ENCODE results near the gene PITRM1. TPM values are rescaled to one million over a fixed set of nuclear protein-coding genes. Genes with fewer than 3 reads are reported as not detected.

Gene PITRM1
- polyA plus RNA-seq, 4 donors, result 61.8 to 83.6 (median 61.9) TPM

DNA sequence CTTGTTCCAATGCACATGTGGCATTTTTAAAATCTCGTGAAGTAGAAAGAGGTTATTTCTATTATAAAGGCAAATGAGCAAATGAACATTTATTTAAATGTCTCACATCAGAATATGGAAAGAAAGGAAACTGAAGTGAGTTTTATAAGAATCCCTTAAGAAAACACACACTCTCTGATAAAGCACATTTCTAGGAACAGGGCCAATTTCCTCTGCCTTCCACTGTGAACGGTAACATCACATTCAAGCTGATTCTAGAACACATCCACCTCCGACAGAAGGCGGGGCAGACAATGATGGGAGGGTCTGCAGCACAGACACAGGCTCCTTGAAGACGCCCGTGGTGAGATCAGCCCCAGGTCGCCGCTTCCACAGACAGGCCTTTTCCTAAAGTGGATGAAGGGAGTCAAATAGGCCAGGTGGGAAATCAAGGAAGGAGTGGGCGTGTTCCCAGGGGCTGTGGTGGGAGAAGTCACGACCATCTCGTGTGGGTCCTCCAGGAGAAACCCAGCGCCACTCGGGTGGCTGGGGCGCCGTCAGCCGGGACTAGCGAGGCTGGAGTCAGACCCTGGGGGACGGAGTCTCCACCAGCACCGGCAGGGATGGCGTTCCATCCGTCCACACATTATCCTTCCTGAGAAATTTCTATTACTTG is 31.1 kb downstream of the PITRM1 start:
- no peak for DNase-seq (ENCODE audit: low read depth in 4 of 4, low spot score in 2 of 4)

- no peak for DNase-seq (ENCODE audit: low read depth in 4 of 4, low spot score in 2 of 4)
Measured at GRCh38 chr10:3140280-3140679, 32.3 kb downstream of the PITRM1 start.

GRCh38 chr10:3139216-3139910 is 33.2 kb downstream of the PITRM1 start:
- no peak for DNase-seq (ENCODE audit: low read depth in 4 of 4, low spot score in 2 of 4)

GRCh38 chr10:3137958-3138726 is 34.4 kb downstream of the PITRM1 start:
- DNase-seq (ENCODE audit: low read depth in 4 of 4, low spot score in 2 of 4), result no peak

DNA sequence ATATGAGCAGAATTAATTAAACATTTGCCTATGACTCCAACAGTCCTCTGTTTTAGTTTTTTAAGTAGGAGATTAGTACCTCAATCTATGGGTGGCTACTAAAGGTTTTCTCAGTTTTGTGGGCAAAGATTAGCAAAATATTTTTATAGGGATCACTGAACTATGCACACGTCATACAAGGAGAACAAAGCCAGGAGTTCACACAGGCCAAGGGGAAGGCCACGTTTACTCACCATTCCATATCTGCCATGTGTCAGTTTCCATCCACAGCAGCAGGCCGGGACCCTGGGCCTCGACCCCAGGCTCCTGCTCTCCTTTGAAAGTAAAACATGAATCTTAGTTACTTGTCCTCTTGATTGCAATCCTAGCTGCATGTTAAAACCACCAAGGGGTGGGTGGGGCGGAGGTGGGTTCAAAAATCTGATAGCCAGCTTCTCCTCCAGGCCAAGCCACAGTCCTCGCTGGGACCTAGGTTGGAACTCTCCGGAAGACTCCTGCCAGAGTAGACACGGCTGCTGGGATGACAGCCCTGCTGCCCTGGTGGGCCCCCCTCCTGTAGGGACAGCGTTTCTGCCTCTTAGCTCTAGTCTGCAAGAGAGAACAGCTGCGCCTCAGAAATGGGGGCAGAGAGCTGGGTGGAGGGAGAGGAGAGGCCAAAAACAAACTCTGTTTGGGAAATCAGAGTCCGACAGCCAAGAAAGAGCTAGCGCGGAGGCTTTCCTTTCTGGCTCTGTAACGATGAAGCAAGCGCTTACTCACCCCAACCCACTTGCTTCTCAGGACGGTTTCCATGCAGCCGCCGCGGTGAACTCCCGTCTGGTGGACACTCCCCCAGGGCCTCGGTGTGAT is 35.6 kb downstream of the PITRM1 start:
- DNase-seq (ENCODE audit: low read depth in 4 of 4, low spot score in 2 of 4), result no peak

DNA sequence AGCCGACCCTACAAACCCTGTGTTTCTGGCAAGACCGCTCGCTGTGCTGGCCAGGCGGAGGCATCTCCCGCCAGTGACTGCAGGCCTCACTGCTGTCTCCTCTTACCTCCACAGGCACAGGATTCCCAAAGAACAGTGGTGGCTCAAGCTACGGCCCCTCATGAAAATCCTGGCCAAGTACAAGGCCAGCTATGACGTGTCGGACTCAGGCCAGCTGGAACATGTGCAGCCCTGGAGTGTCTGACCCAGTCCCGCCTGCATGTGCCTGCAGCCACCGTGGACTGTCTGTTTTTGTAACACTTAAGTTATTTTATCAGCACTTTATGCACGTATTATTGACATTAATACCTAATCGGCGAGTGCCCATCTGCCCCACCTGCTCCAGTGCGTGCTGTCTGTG is 36.2 kb downstream of the PITRM1 start:
- DNase-seq (ENCODE audit: low read depth in 4 of 4, low spot score in 2 of 4), result no peak

DNA sequence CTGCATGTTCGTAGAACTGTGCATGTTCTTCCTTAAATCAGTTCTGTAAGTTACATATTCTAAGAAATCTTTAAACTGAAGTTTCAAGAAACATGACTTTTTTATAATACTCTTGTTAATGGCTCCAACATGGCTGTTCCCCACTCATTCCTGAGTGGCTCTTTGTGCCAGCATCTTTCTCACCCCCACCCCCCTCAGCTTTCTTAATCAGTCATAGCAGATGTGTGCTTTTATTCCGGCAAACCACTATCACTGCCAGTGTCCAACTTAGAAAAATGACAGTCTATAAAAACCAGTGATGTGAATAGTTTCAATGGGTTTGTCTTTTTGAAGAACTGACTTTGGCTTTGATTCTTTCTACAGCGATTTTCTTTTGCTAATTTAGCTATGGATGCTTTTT is 37.6 kb downstream of the PITRM1 start:
- DNase-seq (ENCODE audit: low read depth in 4 of 4, low spot score in 2 of 4), result no peak

- no peak for DNase-seq (ENCODE audit: low read depth in 4 of 4, low spot score in 2 of 4)
Measured at GRCh38 chr10:3133948-3134347, 38.6 kb downstream of the PITRM1 start.

- no peak for DNase-seq (ENCODE audit: low read depth in 4 of 4, low spot score in 2 of 4)
Measured at GRCh38 chr10:3132036-3133025, 40.3 kb downstream of the PITRM1 start.

DNA sequence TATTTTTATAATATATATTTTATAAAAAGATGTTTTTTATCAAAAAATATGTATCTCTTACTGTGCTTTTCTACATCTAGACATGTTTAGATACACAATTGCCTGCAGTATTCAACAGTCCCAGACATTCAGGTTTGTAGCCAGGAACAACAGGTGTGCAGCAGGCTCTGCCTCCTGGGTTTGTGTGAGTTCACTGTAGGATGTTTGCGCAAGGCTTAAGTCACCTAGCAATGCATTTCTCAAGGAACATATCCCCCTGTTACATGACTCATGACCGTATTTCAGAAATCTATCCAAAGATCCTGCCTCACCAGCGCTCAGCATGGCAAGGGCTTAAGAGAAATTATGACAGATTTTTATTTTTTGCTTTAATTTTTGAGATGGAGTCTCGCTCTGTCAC is 41.5 kb downstream of the PITRM1 start:
- no peak for DNase-seq (ENCODE audit: low read depth in 4 of 4, low spot score in 2 of 4)

GRCh38 chr10:3129581-3130340 is 42.8 kb downstream of the PITRM1 start:
- no peak for DNase-seq (ENCODE audit: low read depth in 4 of 4, low spot score in 2 of 4)

DNA sequence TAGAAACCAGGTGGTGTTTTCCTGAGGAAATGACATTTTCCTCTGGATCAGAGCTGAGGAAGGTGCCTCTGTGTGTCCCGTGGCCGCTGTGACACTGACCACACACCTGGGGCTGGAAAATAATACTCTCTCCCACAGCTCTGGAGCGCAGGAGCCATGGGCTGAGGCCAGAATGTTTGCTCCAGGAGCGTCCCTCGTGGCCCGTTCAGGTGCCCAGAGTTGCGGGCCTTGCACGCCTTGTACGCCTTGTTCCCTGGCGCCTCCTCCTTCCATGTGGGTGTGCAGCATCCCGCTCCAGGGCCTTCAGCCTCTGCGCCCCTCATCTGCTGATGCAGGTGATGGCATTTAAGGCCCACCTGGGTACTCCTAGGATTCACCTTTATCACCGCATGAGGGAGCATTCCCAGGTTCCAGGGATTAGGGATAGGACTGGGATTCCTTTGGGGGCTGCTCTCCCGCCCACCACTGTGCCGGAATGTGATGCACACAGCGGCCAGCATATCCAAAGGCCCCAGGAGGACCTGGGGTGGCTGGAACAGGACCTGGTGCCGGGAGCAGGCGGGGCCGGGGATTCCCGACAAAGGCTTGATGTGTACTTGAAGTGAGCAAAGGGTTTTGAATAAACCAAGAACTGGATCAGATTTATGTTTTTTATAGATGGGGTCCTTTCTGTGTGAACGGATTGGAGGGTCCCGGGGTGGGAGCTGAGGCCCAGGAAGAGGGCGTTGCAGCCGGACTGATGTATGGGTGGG is 44.0 kb downstream of the PITRM1 start:
- no peak for DNase-seq (ENCODE audit: low read depth in 4 of 4, low spot score in 2 of 4)

GRCh38 chr10:3127921-3128320 is 44.7 kb downstream of the PITRM1 start:
- DNase-seq (ENCODE audit: low read depth in 4 of 4, low spot score in 2 of 4), result no peak

DNA sequence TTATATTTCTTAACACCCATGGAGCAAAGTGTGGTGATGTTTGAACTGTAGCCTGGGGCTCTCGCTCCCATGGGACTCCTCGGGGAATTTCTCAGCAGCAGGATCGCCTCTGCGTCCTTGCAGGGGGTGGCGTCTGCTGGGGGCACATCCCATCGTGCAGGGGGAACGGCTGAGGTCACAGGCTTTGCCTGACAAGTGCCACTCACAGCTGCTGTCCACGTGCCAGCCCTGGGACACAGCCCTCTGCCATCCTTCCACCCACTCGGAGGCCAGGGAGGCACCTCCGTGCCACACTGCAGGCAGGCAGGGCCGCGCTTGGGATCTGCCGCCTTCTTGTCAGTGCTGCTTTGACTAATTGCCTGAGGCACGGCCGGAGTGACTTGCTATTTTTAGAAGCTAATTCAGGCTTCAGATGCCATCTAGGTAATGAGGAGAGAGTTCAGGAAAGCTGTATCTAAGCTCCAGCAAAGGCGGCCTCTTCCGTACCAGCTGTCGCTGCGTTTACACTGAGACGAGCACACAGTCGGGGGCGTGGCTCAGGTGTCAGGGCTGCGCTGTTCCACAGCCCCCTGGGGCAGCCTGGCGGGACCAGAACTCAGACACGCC is 45.7 kb downstream of the PITRM1 start:
- DNase-seq (ENCODE audit: low read depth in 4 of 4, low spot score in 2 of 4), result no peak

DNA sequence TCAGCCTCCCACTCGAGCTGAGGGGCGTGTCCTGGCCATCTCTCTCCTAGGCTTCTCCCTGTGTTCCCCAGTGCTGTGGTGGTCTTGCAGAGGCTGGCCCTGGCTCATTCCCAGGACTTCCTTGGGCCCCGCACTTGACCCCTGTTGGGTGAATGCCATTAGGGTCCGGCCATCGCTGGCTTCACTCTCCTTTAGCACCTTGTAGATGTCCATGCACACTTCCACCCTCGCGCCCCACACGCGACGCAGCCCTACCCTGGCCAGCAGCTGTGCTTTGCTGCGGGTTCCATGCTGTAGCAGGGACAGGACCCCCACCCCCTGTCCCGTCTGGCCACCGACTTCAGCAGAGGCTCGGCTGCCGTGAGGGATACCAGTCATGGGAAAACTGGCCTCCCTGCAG is 46.3 kb downstream of the PITRM1 start:
- DNase-seq (ENCODE audit: low read depth in 4 of 4, low spot score in 2 of 4), result no peak

- DNase-seq (ENCODE audit: low read depth in 4 of 4, low spot score in 2 of 4), result no peak
Measured at GRCh38 chr10:3125527-3126170, 46.9 kb downstream of the PITRM1 start.
